Neural cell (in vitro differentiated cells): ENCODE data around the gene GBE1.

Experiments used
- EP300 ChIP-seq: fragments of 450-650 bp; conservative IDR thresholded peaks from 2 replicates; pipeline ENCODE4 v1.6.1; 2014; ENCODE audit warnings: antibody characterized with exemption, mild to moderate bottlenecking, moderate library complexity; ENCODE audit not compliant: poor library complexity, severe bottlenecking
- EZH2 ChIP-seq: fragments of 200-600, 300-800 bp; shearing (Covaris generic), sonication (generic); IDR thresholded peaks from 2 replicates; pipeline ENCODE4 v1.6.1; 2014; ENCODE audit warnings: antibody characterized with exemption, low read length, borderline replicate concordance, mild to moderate bottlenecking; ENCODE audit not compliant: insufficient read depth, poor library complexity, severe bottlenecking
- POLR2AphosphoS5 ChIP-seq: IDR thresholded peaks from 2 replicates; pipeline ENCODE4 v1.6.1; 2012
- RAD21 ChIP-seq: fragments of 450-650 bp; conservative IDR thresholded peaks from 2 replicates; pipeline ENCODE4 v1.6.1; 2014; ENCODE audit warnings: antibody characterized with exemption, mild to moderate bottlenecking, moderate library complexity
- REST ChIP-seq: IDR thresholded peaks from 2 replicates; pipeline ENCODE4 v1.6.1; 2012; ENCODE audit warnings: borderline replicate concordance
- SMC3 ChIP-seq: fragments of 450-650 bp; conservative IDR thresholded peaks from 2 replicates; pipeline ENCODE4 v1.6.1; 2014; ENCODE audit warnings: antibody characterized with exemption, mild to moderate bottlenecking, moderate library complexity; ENCODE audit not compliant: poor library complexity
- TAF1 ChIP-seq: IDR thresholded peaks from 2 replicates; pipeline ENCODE4 v1.6.1; 2012; ENCODE audit warnings: low read depth
- TF ChIP-seq, protein P1 (sequence below): fragments of 450-650 bp; IDR thresholded peaks from 2 replicates; pipeline ENCODE4 v1.5.1; 2014; ENCODE audit warnings: antibody characterized with exemption, mild to moderate bottlenecking, moderate library complexity; ENCODE audit not compliant: poor library complexity, severe bottlenecking

- TF ChIP-seq, protein P1, sequence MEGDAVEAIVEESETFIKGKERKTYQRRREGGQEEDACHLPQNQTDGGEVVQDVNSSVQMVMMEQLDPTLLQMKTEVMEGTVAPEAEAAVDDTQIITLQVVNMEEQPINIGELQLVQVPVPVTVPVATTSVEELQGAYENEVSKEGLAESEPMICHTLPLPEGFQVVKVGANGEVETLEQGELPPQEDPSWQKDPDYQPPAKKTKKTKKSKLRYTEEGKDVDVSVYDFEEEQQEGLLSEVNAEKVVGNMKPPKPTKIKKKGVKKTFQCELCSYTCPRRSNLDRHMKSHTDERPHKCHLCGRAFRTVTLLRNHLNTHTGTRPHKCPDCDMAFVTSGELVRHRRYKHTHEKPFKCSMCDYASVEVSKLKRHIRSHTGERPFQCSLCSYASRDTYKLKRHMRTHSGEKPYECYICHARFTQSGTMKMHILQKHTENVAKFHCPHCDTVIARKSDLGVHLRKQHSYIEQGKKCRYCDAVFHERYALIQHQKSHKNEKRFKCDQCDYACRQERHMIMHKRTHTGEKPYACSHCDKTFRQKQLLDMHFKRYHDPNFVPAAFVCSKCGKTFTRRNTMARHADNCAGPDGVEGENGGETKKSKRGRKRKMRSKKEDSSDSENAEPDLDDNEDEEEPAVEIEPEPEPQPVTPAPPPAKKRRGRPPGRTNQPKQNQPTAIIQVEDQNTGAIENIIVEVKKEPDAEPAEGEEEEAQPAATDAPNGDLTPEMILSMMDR = no peak
- TF ChIP-seq RAD21 (no peak), EZH2 (no peak), REST (no peak), EP300 (no peak), TAF1 (no peak), SMC3 (no peak), POLR2AphosphoS5 (no peak)
These were observed 203.3 kb downstream of the GBE1 start for GRCh38 chr3:81558106-81558505.
